GM21717 (cell line): ENCODE data around the gene GRIA3.
"Not testable (repeated sequence)": the region's sequence is repeated elsewhere in the genome, so short reads cannot be mapped to it uniquely, and the experiment has no call there.

Experiments
- ATAC-seq: cut with Tn5 transposase; IDR thresholded peaks from one replicate; pipeline ENCODE4 v1.9.1; 2021; ENCODE audit warnings: mild to moderate bottlenecking, moderate library complexity; ENCODE audit not compliant: unreplicated experiment

Gene GRIA3

GRCh38 chrX:123449335-123449734, 265.3 kb downstream of the GRIA3 start:
- no peak for ATAC-seq

- no peak for ATAC-seq
Measured at GRCh38 chrX:123450222-123450621, 266.1 kb downstream of the GRIA3 start.

GRCh38 chrX:123454712-123455431, 270.8 kb downstream of the GRIA3 start:
- ATAC-seq = peak; percentile 75

GRCh38 chrX:123455693-123456092, 271.6 kb downstream of the GRIA3 start:
- ATAC-seq = no peak

- no peak for ATAC-seq
Measured at GRCh38 chrX:123464709-123465108, 280.6 kb downstream of the GRIA3 start.

GRCh38 chrX:123468481-123468880, 284.4 kb downstream of the GRIA3 start:
- no peak for ATAC-seq

GRCh38 chrX:123475068-123475724, 291.1 kb downstream of the GRIA3 start:
- ATAC-seq = peak; percentile 56

GRCh38 chrX:123476611-123477219, 292.6 kb downstream of the GRIA3 start:
- ATAC-seq = no peak

GRCh38 chrX:123477673-123478072, 293.6 kb downstream of the GRIA3 start:
- no peak for ATAC-seq

- no peak for ATAC-seq
Measured at GRCh38 chrX:123481913-123482851, 298.1 kb downstream of the GRIA3 start.

- no peak for ATAC-seq
Measured at GRCh38 chrX:123486297-123486696, 302.2 kb downstream of the GRIA3 start.

- no peak for ATAC-seq
Measured at GRCh38 chrX:123487236-123487635, 303.2 kb downstream of the GRIA3 start.

- no peak for ATAC-seq
Measured at GRCh38 chrX:123487669-123488068, 303.6 kb downstream of the GRIA3 start.

GRCh38 chrX:123489011-123489410, 304.9 kb downstream of the GRIA3 start:
- ATAC-seq = no peak

GRCh38 chrX:123493857-123494256, 309.8 kb downstream of the GRIA3 start:
- ATAC-seq = no peak

- ATAC-seq = no peak
Measured at GRCh38 chrX:123499787-123500186, 315.7 kb downstream of the GRIA3 start.

- no peak for ATAC-seq
Measured at GRCh38 chrX:123504047-123504446, 320.0 kb downstream of the GRIA3 start.

- ATAC-seq = no peak
Measured at GRCh38 chrX:123504630-123505270, 320.7 kb downstream of the GRIA3 start.

GRCh38 chrX:123513585-123514278, 329.7 kb downstream of the GRIA3 start:
- ATAC-seq = no peak

- not testable (repeated sequence) for ATAC-seq
Measured at GRCh38 chrX:123514279-123514640, 330.2 kb downstream of the GRIA3 start.
